ENCODE data around the gene WWOX.
"Not testable (repeated sequence)": the region's sequence is repeated elsewhere in the genome, so short reads cannot be mapped to it uniquely, and the experiment has no call there.

The WWOX gene

GRCh38 chr16:78684030-78684611 is 584.7 kb downstream of the WWOX start:
- no peak overlapping the region for H3K9ac ChIP-seq (ENCODE audit: insufficient read length)
- TF ChIP-seq EZH2 (IDR thresholded peaks at IDR 0.05) (no peak), POLR2AphosphoS5 (IDR thresholded peaks at IDR 0.05; ENCODE audit: borderline replicate concordance, low read depth, low read length) (no peak), FOXP2 (optimal IDR thresholded peaks at IDR 0.05; ENCODE audit: control extremely low read depth, extremely low read length, insufficient read depth) (no peak)
- H3K27ac ChIP-seq = no peak overlapping the region
- no peak overlapping the region for H3K4me3 ChIP-seq
- no peak for DNase-seq (ENCODE audit: low read depth, low spot score)
- H3K36me3 ChIP-seq (ENCODE audit: insufficient read depth, low read length) = no peaks in the 10 kb centered on the region
- no peaks in the 10 kb centered on the region for H3K9me3 ChIP-seq (ENCODE audit: low read depth, low read length)

GRCh38 chr16:78684655-78685375 is 585.4 kb downstream of the WWOX start:
- no peaks in the 10 kb centered on the region for H3K36me3 ChIP-seq (ENCODE audit: insufficient read depth, low read length)
- DNase-seq (ENCODE audit: low read depth, low spot score) = no peak
- TF ChIP-seq EZH2 (IDR thresholded peaks at IDR 0.05) = no peak
- TF ChIP-seq POLR2AphosphoS5 (IDR thresholded peaks at IDR 0.05; ENCODE audit: borderline replicate concordance, low read depth, low read length) = no peak
- no peak for TF ChIP-seq FOXP2 (optimal IDR thresholded peaks at IDR 0.05; ENCODE audit: control extremely low read depth, extremely low read length, insufficient read depth)
- H3K4me3 ChIP-seq = no peak overlapping the region
- H3K9me3 ChIP-seq (ENCODE audit: low read depth, low read length) = no peaks in the 10 kb centered on the region
- no peak overlapping the region for H3K9ac ChIP-seq (ENCODE audit: insufficient read length)
- no peak overlapping the region for H3K27ac ChIP-seq

- DNase-seq (ENCODE audit: low read depth, low spot score) = no peak
- Histone ChIP-seq H3K4me3 (no peak overlapping the region), H3K27ac (no peak overlapping the region), H3K9me3 (ENCODE audit: low read depth, low read length) (no peaks in the 10 kb centered on the region), H3K9ac (ENCODE audit: insufficient read length) (no peak overlapping the region), H3K36me3 (ENCODE audit: insufficient read depth, low read length) (no peaks in the 10 kb centered on the region)
- TF ChIP-seq FOXP2 (optimal IDR thresholded peaks at IDR 0.05; ENCODE audit: control extremely low read depth, extremely low read length, insufficient read depth) = no peak
Measured at GRCh38 chr16:78686601-78687000, 587.1 kb downstream of the WWOX start.

- H3K36me3 ChIP-seq (ENCODE audit: insufficient read depth, low read length) = no peaks in the 10 kb centered on the region
- H3K27ac ChIP-seq = no peak overlapping the region
- H3K9ac ChIP-seq (ENCODE audit: insufficient read length) = no peak overlapping the region
- TF ChIP-seq FOXP2 (optimal IDR thresholded peaks at IDR 0.05; ENCODE audit: control extremely low read depth, extremely low read length, insufficient read depth) = no peak
- no peak for TF ChIP-seq EZH2 (IDR thresholded peaks at IDR 0.05)
- TF ChIP-seq POLR2AphosphoS5 (IDR thresholded peaks at IDR 0.05; ENCODE audit: borderline replicate concordance, low read depth, low read length) = no peak
- no peak for DNase-seq (ENCODE audit: low read depth, low spot score)
- no peak overlapping the region for H3K4me3 ChIP-seq
- no peaks in the 10 kb centered on the region for H3K9me3 ChIP-seq (ENCODE audit: low read depth, low read length)
Measured at GRCh38 chr16:78689028-78689427, 589.6 kb downstream of the WWOX start.

GRCh38 chr16:78689536-78689935 is 590.1 kb downstream of the WWOX start:
- Histone ChIP-seq H3K27ac (no peak overlapping the region), H3K9ac (ENCODE audit: insufficient read length) (no peak overlapping the region), H3K9me3 (ENCODE audit: low read depth, low read length) (no peaks in the 10 kb centered on the region), H3K4me3 (no peak overlapping the region), H3K36me3 (ENCODE audit: insufficient read depth, low read length) (no peaks in the 10 kb centered on the region)
- DNase-seq (ENCODE audit: low read depth, low spot score) = no peak
- TF ChIP-seq POLR2AphosphoS5 (IDR thresholded peaks at IDR 0.05; ENCODE audit: borderline replicate concordance, low read depth, low read length) (no peak), FOXP2 (optimal IDR thresholded peaks at IDR 0.05; ENCODE audit: control extremely low read depth, extremely low read length, insufficient read depth) (no peak), EZH2 (IDR thresholded peaks at IDR 0.05) (no peak)

- Histone ChIP-seq H3K9me3 (ENCODE audit: low read depth, low read length) (no peaks in the 10 kb centered on the region), H3K4me3 (no peak overlapping the region), H3K9ac (ENCODE audit: insufficient read length) (no peak overlapping the region), H3K36me3 (ENCODE audit: insufficient read depth, low read length) (no peaks in the 10 kb centered on the region), H3K27ac (no peak overlapping the region)
- no peak for DNase-seq (ENCODE audit: low read depth, low spot score)
- TF ChIP-seq EZH2 (IDR thresholded peaks at IDR 0.05) (no peak), POLR2AphosphoS5 (IDR thresholded peaks at IDR 0.05; ENCODE audit: borderline replicate concordance, low read depth, low read length) (no peak), FOXP2 (optimal IDR thresholded peaks at IDR 0.05; ENCODE audit: control extremely low read depth, extremely low read length, insufficient read depth) (no peak)
Measured at GRCh38 chr16:78690510-78690909, 591.1 kb downstream of the WWOX start.

- H3K27ac ChIP-seq; H3K36me3 ChIP-seq (ENCODE audit: insufficient read depth, low read length); H3K9me3 ChIP-seq (ENCODE audit: low read depth, low read length); H3K9ac ChIP-seq (ENCODE audit: insufficient read length); H3K4me3 ChIP-seq; DNase-seq (ENCODE audit: low read depth, low spot score): not testable (repeated sequence)
Measured at GRCh38 chr16:78691746-78692145, 592.3 kb downstream of the WWOX start.

- TF ChIP-seq EZH2 (IDR thresholded peaks at IDR 0.05) (no peak), POLR2AphosphoS5 (IDR thresholded peaks at IDR 0.05; ENCODE audit: borderline replicate concordance, low read depth, low read length) (no peak), FOXP2 (optimal IDR thresholded peaks at IDR 0.05; ENCODE audit: control extremely low read depth, extremely low read length, insufficient read depth) (no peak)
- DNase-seq (ENCODE audit: low read depth, low spot score) = no peak
- Histone ChIP-seq H3K9me3 (ENCODE audit: low read depth, low read length) (no peaks in the 10 kb centered on the region), H3K4me3 (no peak overlapping the region), H3K27ac (no peak overlapping the region), H3K9ac (ENCODE audit: insufficient read length) (no peak overlapping the region), H3K36me3 (ENCODE audit: insufficient read depth, low read length) (no peaks in the 10 kb centered on the region)
Measured at GRCh38 chr16:78693496-78693895, 594.0 kb downstream of the WWOX start.

- Histone ChIP-seq H3K36me3 (ENCODE audit: insufficient read depth, low read length) (no peaks in the 10 kb centered on the region), H3K9me3 (ENCODE audit: low read depth, low read length) (no peaks in the 10 kb centered on the region), H3K27ac (no peak overlapping the region), H3K4me3 (no peak overlapping the region), H3K9ac (ENCODE audit: insufficient read length) (no peak overlapping the region)
- TF ChIP-seq POLR2AphosphoS5 (IDR thresholded peaks at IDR 0.05; ENCODE audit: borderline replicate concordance, low read depth, low read length) (no peak), EZH2 (IDR thresholded peaks at IDR 0.05) (no peak), FOXP2 (optimal IDR thresholded peaks at IDR 0.05; ENCODE audit: control extremely low read depth, extremely low read length, insufficient read depth) (no peak)
- no peak for DNase-seq (ENCODE audit: low read depth, low spot score)
Measured at GRCh38 chr16:78694414-78694813, 595.0 kb downstream of the WWOX start.

Measured in SK-N-MC (cell line).